MM.1S (cell line): ENCODE results near the gene CLTA.

ENCODE experiments used
- CTCF ChIP-seq: fragments of 300-600 bp; sonication (generic); IDR thresholded peaks from 2 replicates; pipeline ENCODE4 v1.5.1; 2016; ENCODE audit warnings: antibody characterized with exemption, low read length, mixed read lengths
- EZH2 ChIP-seq: fragments of 300-600 bp; sonication (generic); optimal IDR thresholded peaks from 2 replicates; pipeline ENCODE3; 2017; ENCODE audit warnings: low read depth, mild to moderate bottlenecking, antibody characterized with exemption, low read length, mixed read lengths
- EZH2phosphoT487 ChIP-seq: fragments of 300-600 bp; sonication (generic); IDR thresholded peaks from 2 replicates; pipeline ENCODE4 v1.6.1; 2018; ENCODE audit warnings: antibody characterized with exemption, low read length

GRCh38 chr9:36141288-36141687, 49.4 kb upstream of the CLTA start:
- TF ChIP-seq CTCF (no peak; the same call in 1 of the 2 replicates), EZH2 (no peak), EZH2phosphoT487 (no peak)
